ENCODE measurements around the gene LEKR1.

DNA sequence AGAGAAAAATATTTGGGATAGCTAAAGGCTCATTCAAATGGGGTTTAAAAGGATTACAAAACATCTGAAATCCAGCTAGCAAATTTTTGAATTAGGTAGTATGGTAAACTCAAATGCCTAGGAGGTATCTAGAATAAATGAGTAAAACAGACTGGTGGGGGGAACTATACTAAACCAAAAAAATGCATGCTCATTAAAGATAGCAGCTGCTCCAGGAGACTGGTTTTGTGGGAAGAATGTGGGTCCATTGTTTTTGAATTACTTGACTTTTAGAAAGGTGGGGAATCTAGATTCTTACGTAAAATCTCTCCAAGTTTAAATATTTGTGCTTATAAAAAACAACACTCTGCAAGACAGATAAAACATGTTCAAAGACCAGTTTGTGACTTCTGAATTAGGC, 73.8 kb downstream of the LEKR1 start:
- TF ChIP-seq, protein P1, sequence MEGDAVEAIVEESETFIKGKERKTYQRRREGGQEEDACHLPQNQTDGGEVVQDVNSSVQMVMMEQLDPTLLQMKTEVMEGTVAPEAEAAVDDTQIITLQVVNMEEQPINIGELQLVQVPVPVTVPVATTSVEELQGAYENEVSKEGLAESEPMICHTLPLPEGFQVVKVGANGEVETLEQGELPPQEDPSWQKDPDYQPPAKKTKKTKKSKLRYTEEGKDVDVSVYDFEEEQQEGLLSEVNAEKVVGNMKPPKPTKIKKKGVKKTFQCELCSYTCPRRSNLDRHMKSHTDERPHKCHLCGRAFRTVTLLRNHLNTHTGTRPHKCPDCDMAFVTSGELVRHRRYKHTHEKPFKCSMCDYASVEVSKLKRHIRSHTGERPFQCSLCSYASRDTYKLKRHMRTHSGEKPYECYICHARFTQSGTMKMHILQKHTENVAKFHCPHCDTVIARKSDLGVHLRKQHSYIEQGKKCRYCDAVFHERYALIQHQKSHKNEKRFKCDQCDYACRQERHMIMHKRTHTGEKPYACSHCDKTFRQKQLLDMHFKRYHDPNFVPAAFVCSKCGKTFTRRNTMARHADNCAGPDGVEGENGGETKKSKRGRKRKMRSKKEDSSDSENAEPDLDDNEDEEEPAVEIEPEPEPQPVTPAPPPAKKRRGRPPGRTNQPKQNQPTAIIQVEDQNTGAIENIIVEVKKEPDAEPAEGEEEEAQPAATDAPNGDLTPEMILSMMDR (IDR thresholded peaks at IDR 0.05): no peak
- no peak for TF ChIP-seq POLR2A (IDR thresholded peaks at IDR 0.05)
